Activated CD4-positive, alpha-beta T cell treated with anti-CD3 and anti-CD28 coated beads, Interleukin-2, amount 50 U/mL, for 4 hours (primary cell): ENCODE measurements around the gene TNFAIP8L3.
A peak's percentile ranks its signal among the peaks of the same experiment; 100 is the strongest.

Experiments
- DNase-seq, 2 experiments: peaks; one replicate each; pipeline ENCODE4 v3.0.0-alpha.2; 2020

The TNFAIP8L3 gene

DNA sequence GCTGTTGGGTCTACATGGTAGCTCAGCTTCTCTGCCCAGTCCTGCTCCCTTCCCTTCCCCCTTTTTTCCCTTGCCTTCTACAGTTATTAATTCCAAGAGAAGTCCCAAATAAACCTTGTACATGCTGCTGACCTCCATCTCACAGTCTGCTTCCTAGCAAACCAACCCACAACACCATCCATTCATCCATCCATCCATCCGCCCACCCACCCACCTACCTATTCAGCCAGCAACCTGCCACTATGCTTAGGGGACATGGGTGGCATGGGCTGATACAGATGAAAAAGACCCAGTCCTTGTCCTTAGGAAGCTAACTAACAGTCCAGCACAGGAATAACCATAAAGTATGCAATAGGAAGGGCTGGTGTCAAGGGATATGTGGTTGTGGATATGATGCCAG is 5.7 kb downstream of the TNFAIP8L3 start:
- DNase-seq, result no peak

- DNase-seq, result no peak
Measured at GRCh38 chr15:51088585-51088984, 6.1 kb downstream of the TNFAIP8L3 start.

DNA sequence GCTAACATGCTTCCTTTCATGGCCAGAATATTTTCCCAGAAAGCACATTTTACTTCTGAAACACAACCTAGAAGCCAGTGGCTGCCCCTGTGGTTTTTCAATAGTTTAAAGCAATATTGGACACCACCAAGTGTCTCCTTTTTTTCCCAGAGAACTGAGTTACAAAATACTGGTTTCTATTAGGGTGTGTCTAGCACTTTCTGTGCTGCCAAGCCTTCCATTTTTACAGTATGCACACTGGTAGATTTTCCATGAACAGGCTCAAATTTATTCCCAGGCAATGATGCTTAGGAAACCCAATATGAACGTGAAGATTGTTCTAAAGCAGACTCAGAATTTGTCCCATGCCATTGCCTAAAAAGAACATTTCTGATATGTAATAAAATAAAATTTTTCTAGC is 7.2 kb downstream of the TNFAIP8L3 start:
- no peak for DNase-seq

DNA sequence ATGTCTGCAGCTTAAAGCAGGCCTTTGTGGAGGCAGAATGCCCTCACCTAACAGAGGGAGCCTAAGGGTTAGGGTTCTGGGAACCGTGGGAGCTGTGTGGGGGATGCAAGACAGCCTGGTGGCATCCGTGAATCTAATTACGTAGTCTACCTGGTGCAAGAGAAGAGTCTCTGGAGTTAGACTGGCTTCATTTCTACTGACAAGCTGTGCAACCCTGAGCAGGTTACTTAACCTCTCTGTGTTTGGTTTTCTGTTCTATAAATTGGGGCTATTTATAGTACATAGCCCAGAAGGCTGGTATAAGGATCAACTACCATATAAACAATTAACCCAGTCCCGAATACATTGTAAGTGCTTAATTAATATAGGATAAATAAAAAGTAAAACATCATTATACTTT is 8.3 kb downstream of the TNFAIP8L3 start:
- DNase-seq, result no peak

DNA sequence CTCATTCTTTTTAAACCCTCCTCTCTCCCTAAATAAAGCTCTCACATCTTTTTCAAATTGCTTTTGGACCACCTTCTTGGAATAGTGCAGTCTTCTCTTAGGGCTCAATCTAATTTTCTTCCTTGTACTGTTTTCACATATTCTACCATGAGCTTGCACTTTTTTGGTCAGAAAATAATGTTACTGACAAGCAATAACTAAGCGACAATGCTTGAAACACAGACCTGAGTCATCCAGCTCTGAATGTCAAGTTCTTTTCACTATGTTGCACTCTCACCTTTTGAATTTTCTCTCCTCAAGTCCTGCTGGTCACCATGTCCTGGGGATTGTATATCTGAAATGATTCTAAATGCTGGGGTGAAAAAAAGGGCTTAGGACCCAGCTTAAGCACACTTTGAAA is 8.9 kb downstream of the TNFAIP8L3 start:
- DNase-seq, result no peak

- DNase-seq, result no peak
Measured at GRCh38 chr15:51083641-51084166, 11.0 kb downstream of the TNFAIP8L3 start.

GRCh38 chr15:51082246-51082645 is 12.5 kb downstream of the TNFAIP8L3 start:
- DNase-seq, result no peak

- no peak for DNase-seq
Measured at GRCh38 chr15:51080286-51080685, 14.4 kb downstream of the TNFAIP8L3 start.

DNA sequence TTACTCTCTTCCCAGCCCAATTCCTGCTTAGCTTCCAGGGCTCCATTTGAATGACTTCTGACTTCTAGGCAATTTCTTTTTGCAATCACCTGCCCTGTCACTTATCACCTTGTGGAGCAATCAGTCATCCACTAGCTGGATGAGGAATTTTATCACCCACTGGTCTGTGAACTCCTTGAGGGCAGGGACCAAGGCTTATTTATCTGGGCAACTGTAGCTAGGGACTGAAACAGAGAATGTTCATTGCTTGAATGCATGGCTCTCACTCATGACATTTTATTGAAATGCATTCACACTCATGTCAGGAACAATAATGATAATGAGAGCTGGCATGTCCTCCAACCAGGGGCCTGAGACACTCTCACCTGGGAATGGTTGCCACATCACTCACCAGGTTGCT is 15.5 kb downstream of the TNFAIP8L3 start:
- DNase-seq, result no peak

- peak; percentile 9 to 18 for DNase-seq
Measured at GRCh38 chr15:51077221-51078153, 17.2 kb downstream of the TNFAIP8L3 start.

DNA sequence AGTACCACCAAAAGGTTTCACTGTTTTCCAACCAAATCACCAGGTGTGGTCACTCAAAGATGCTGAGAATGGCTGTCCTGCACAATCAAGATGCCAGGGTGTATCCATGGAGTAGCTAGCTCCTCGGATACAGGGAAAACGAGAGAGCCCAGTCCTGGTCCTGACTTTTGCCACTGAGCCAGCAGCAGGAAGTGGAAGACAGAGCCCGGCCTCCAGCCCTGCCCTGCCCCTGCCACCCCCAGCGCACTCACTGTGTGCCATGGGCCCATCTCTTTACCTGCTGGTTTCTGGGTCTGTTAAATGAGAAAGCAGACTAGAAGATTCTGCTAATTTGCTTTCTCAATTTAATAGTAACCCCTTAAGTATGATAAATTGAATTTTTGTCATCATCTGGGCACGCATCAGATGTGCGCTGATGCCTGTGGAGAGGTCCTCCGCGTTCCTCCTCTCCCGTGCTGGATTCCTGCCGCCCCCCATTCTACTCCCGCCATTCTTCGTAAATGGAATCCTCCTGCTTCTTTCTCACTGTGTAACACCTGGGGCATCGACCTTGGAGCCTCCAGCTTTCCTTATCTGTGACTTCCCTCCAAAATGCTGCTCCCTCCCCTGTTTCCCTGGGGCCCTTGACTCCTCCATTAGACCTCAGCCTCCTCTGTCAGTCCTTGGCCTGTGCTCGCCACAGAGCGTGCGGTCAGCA is 18.0 kb downstream of the TNFAIP8L3 start:
- DNase-seq, result no peak

GRCh38 chr15:51075826-51076523 is 18.7 kb downstream of the TNFAIP8L3 start:
- DNase-seq, result no peak

DNA sequence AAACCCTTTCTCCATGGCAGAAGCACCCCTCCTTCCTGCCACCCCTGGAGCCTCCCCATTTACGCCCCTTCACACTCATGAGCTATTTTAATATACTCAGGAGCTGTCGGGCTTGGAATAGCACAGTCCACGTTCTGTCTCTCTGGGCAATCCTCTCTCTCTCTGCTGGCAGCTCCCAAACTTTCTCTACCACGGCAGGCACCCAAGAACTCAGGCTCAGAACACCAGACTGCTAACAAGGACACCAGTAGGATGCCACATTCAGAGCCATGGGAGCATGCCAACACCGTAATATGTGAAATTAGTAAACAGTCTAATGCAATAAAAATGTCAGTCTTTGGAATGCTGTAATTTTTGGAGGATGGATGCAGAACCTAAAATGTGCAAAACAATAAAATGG is 19.3 kb downstream of the TNFAIP8L3 start:
- no peak for DNase-seq

- DNase-seq, result no peak
Measured at GRCh38 chr15:51074926-51075325, 19.8 kb downstream of the TNFAIP8L3 start.

GRCh38 chr15:51071578-51071977 is 23.1 kb downstream of the TNFAIP8L3 start:
- no peak for DNase-seq

DNA sequence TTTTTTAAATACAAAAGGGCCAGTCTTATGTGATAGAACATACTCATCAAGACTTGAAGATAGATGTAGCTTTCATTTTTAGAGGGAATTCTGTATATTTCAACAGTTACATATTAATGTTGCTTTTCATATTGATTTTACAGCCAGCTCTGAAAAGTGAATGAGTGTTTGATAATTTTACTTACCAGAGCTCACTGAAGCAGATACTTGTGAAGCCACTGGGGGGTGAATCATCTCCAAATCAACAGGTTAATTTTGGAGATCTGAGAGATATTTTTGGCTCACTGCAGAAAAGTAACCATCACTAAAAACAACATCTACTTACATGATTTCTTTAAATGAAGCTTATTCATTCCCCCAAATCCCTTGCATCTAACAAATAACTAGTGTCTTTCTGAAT is 24.7 kb downstream of the TNFAIP8L3 start:
- DNase-seq, result no peak

DNA sequence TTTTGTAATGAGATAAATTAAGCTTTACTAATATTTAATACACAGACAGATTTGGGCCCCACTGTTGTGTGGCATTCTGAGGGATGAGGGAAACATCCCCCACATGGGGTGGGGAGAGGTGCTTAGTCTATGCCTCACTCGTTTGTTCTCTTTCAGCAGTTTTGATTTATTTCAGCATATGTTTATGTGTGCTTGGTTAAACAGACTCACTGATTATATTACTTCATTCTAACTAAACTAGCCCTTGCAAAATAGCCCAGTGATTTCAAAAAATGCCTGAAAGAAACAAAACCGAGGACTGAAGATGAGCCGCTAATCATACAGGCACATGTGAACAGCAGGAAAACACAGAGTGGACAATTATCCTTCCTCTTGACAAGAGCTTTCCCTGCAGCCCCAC is 27.2 kb downstream of the TNFAIP8L3 start:
- DNase-seq, result no peak

GRCh38 chr15:51065781-51066180 is 28.9 kb downstream of the TNFAIP8L3 start:
- no peak for DNase-seq

- DNase-seq, result no peak
Measured at GRCh38 chr15:51065261-51065660, 29.4 kb downstream of the TNFAIP8L3 start.

DNA sequence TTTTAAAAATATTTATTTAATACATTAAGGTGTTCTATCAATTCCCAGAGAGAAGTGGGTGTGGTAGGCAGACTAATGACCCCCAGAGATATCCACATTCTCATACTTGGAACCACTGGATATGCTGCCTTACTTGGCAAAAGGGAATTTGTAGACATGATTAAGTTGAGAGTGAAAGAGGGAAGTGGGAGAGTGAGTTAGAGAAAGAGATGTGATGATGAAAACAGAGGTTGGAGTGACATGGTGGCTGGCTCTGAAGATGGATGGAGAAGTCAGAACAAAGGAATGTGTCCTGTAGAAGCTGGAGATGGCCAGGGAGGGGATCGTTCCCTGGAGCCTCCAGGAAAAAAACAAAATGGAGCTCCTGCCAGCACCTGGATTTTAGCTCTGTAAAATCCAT is 32.0 kb downstream of the TNFAIP8L3 start:
- DNase-seq, result no peak

- no peak for DNase-seq
Measured at GRCh38 chr15:51060030-51060673, 34.6 kb downstream of the TNFAIP8L3 start.

GRCh38 chr15:51054535-51054934 is 40.2 kb downstream of the TNFAIP8L3 start:
- DNase-seq, result no peak

DNA sequence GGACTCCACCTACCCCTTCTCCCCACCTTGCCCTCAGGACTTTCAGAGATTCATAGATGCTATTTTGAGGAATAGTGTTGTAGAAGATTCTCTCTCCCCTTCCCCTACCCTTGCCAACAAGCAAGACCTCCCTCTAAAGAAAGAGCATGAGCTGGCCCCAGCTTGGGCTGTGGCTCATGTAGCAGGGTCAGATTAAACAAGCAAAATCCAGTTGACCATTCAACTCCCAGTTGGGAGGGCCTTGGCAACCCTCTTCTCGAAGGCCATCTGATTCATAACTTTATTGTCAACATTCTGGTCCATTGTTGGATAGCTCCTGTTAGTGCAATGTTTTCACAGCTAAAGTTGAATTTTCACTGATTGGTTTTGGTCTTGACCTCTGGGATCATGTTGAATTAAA is 41.1 kb downstream of the TNFAIP8L3 start:
- no peak for DNase-seq
